Stimulated activated naive CD8-positive, alpha-beta T cell treated with anti-CD3 and anti-CD28 coated beads, Interleukin-15, Interleukin-2, amounts not matched to agents 100 U/mL and 50 U/mL, for 24 hours (primary cell): Measurements from ENCODE around the gene GRIK3.

Experiments used
- ATAC-seq: fragments of 150-1000 bp; cut with Tn5 transposase; one replicate; pipeline ENCODE4 v1.10.0; 2021
- DNase-seq: peaks from one replicate; pipeline ENCODE4 v3.0.0; 2021

The GRIK3 gene

GRCh38 chr1:36824390-36824861 is 209.9 kb downstream of the GRIK3 start:
- no peak for DNase-seq
- no peak for ATAC-seq

- DNase-seq (no peak), ATAC-seq (no peak)
Measured at GRCh38 chr1:36822648-36823047, 211.7 kb downstream of the GRIK3 start.

GRCh38 chr1:36821386-36821785 is 212.9 kb downstream of the GRIK3 start:
- ATAC-seq (no peak), DNase-seq (no peak)

- ATAC-seq (no peak), DNase-seq (no peak)
Measured at GRCh38 chr1:36818771-36819170, 215.5 kb downstream of the GRIK3 start.

- ATAC-seq (no peak), DNase-seq (no peak)
Measured at GRCh38 chr1:36816348-36816747, 218.0 kb downstream of the GRIK3 start.

- ATAC-seq (no peak), DNase-seq (no peak)
Measured at GRCh38 chr1:36814774-36815173, 219.5 kb downstream of the GRIK3 start.

GRCh38 chr1:36814083-36814482 is 220.2 kb downstream of the GRIK3 start:
- no peak for DNase-seq
- no peak for ATAC-seq

GRCh38 chr1:36807262-36807661 is 227.1 kb downstream of the GRIK3 start:
- no peak for DNase-seq
- no peak for ATAC-seq

- no peak for DNase-seq
- ATAC-seq, result no peak
Measured at GRCh38 chr1:36805979-36806640, 228.2 kb downstream of the GRIK3 start.

- DNase-seq (no peak), ATAC-seq (no peak)
Measured at GRCh38 chr1:36804669-36805314, 229.5 kb downstream of the GRIK3 start.

- DNase-seq (no peak), ATAC-seq (no peak)
Measured at GRCh38 chr1:36803868-36804570, 230.3 kb downstream of the GRIK3 start.

- no peak for DNase-seq
- no peak for ATAC-seq
Measured at GRCh38 chr1:36802018-36802417, 232.3 kb downstream of the GRIK3 start.

GRCh38 chr1:36797761-36798160 is 236.6 kb downstream of the GRIK3 start:
- DNase-seq (no peak), ATAC-seq (no peak)

- ATAC-seq (no peak), DNase-seq (no peak)
Measured at GRCh38 chr1:36796733-36797132, 237.6 kb downstream of the GRIK3 start.

- DNase-seq, result no peak
- no peak for ATAC-seq
Measured at GRCh38 chr1:36796106-36796590, 238.2 kb downstream of the GRIK3 start.

- DNase-seq (no peak), ATAC-seq (no peak)
Measured at GRCh38 chr1:36794460-36794859, 239.9 kb downstream of the GRIK3 start.

GRCh38 chr1:36793452-36793851 is 240.9 kb downstream of the GRIK3 start:
- no peak for ATAC-seq
- no peak for DNase-seq

- no peak for DNase-seq
- no peak for ATAC-seq
Measured at GRCh38 chr1:36792292-36792691, 242.0 kb downstream of the GRIK3 start.

- ATAC-seq (no peak), DNase-seq (no peak)
Measured at GRCh38 chr1:36790191-36790590, 244.1 kb downstream of the GRIK3 start.

- no peak for DNase-seq
- no peak for ATAC-seq
Measured at GRCh38 chr1:36789535-36789934, 244.8 kb downstream of the GRIK3 start.

GRCh38 chr1:36787312-36787913 is 246.9 kb downstream of the GRIK3 start:
- DNase-seq (no peak), ATAC-seq (no peak)

GRCh38 chr1:36786425-36786824 is 247.9 kb downstream of the GRIK3 start:
- ATAC-seq (no peak), DNase-seq (no peak)
